Brain microvascular endothelial cell (primary cell): ENCODE data around the gene TEDC1.

Source experiments
- DNase-seq: peaks from one replicate; pipeline ENCODE4 v3.0.0-alpha.2; 2020
- H3K27ac ChIP-seq: fragments of 250-450 bp; sonication (Bioruptor Pico); 2 replicates; pipeline ENCODE4 v1.5.1; 2020; ENCODE audit warnings: mild to moderate bottlenecking, moderate library complexity
- H3K27me3 ChIP-seq: fragments of 250-450 bp; sonication (Bioruptor Pico); replicated peaks from 2 replicates; pipeline ENCODE4 v1.5.1; 2020; ENCODE audit warnings: mild to moderate bottlenecking
- H3K36me3 ChIP-seq: fragments of 250-450 bp; sonication (Bioruptor Pico); replicated peaks from 2 replicates; pipeline ENCODE4 v1.5.1; 2020; ENCODE audit warnings: mild to moderate bottlenecking
- H3K4me3 ChIP-seq: 2 replicates; pipeline ENCODE4 v1.5.1; 2011; ENCODE audit warnings: low read depth, mild to moderate bottlenecking, control low read depth, low read length, moderate library complexity
- CTCF ChIP-seq: IDR thresholded peaks from 2 replicates; pipeline ENCODE4 v1.5.1; 2011; ENCODE audit warnings: low read depth, mild to moderate bottlenecking, moderate library complexity, low read length, control low read depth, inconsistent platforms; ENCODE audit errors: missing control alignments
- in situ Hi-C: cut with HindIII; loops from 2 replicates; pipeline ENCODE4 v1.10.0; 2017; ENCODE audit warnings: low sequenced_read_pairs, low pct_ligation_motif_present

The TEDC1 gene

DNA sequence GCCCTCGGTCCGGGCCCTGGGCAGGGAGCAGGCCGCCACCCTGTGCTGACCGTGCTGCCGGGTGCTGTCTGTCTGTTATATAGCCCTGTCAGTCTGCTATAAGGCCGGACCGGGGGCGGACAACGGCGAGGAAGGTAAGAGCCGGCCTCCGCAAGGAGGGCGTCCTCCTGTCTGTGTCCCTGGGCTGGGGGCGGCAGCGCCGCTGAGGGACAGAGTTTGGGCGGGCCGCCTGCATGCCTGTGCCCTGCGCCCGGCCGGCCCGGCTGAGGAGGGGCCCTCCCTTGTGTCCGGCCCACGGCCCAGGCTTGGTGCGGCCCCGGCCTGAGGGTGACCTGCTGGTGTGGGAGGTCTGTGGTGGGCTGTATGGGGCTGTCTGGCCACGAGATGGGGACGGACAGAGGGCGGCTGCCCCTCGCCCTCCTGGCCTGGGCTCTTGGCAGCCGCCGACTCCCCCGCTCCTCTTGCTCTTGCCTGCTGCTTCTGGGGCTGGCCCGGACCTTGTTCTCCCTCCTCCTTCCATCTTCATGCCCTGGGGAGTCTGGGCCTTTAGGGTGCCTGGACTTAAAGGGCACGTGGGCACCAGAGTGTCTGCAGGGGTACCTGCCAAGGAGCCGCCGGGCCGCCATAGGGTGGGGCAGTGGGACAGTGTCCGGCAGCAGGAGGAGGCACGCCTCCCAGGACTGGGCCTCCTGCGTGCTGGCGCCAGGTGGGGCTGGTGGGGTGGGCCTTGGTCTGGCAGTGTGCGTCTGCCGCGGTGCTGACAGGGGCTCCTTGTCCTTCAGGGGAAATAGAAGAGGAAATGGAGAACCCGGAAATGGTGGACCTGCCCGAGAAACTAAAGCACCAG lies 41.5 kb upstream of the TEDC1 start:
- H3K27me3 ChIP-seq, result no peaks in the 10 kb centered on the region
- no peak for DNase-seq
- no peak overlapping the region for H3K27ac ChIP-seq
- no peak for TF ChIP-seq CTCF
- peaks cover 36% of the 10 kb centered on the region for H3K36me3 ChIP-seq
- no peak overlapping the region for H3K4me3 ChIP-seq
- in situ Hi-C loops, result no loop called here

- no peaks in the 10 kb centered on the region for H3K27me3 ChIP-seq
- H3K36me3 ChIP-seq, result peaks cover 42% of the 10 kb centered on the region
- no peak for DNase-seq
- no peak for TF ChIP-seq CTCF
- in situ Hi-C loops, result no loop called here
- no peak overlapping the region for H3K4me3 ChIP-seq
- no peak overlapping the region for H3K27ac ChIP-seq
Measured at GRCh38 chr14:105450123-105450505, 40.9 kb upstream of the TEDC1 start.

DNA sequence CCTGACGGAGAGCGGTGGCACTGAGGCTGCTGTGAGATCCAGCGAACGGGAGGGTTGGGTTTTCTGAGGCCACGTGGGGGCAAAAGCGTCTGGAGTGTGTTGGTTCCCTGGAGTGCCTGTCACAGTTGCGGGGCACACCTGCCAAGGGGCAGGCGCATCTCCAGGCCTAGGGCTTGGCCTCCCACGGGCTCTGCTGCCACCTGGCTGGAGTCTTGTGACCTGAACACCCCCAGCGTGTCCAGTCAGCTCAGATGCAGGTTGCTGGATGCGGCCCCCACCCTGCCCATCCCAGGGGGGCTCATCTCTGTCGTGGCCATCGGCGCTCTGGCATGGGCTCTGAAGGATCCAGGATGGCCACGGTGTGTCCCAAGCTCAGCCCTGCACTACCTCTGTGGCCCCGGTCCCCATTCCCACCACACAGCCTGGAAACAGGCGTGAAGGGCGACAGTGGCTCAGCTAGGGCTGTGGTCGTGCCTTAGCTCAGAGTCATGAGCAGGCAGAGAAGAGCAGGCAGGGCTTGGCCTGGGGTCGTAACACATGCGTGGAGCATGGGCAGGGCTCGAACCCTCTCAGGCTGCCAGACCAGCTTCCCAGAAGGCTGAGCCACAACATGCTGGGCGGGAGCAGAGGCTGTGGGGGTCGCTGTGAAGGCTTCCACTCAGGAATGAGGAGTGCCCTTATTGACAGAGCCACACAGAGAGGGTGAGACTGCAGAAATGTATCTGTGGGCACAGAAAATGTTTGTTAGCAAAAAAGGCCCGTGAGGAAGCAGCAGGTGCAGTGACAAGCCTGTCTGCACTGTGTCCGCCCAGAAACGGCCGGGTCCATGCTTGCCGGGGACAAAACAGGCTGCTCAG lies 40.0 kb upstream of the TEDC1 start:
- H3K27me3 ChIP-seq, result no peaks in the 10 kb centered on the region
- DNase-seq, result no peak
- in situ Hi-C loops, result no loop called here
- H3K27ac ChIP-seq, result no peak overlapping the region
- H3K36me3 ChIP-seq, result peaks cover 51% of the 10 kb centered on the region
- H3K4me3 ChIP-seq, result no peak overlapping the region
- no peak for TF ChIP-seq CTCF

DNA sequence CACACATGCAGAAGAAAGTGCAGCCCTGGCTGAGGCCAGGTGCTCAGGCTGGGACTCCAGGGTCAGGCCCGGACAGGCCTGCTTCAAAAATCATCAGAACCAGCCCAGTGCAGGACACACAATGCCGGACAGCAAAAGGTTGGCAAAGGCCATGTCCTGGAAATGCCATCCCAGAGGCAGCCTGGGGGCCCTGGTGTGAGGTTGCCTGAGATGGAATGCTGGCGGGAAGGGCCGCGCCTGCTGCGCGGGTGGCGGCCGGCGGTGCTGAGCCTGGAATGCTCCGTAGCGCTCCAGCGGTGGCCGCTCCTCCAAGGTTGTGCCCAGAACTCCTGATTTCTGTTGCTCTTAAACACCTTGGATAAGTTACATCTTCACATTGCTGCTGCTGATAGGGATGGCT lies 38.1 kb upstream of the TEDC1 start:
- no peak for TF ChIP-seq CTCF
- Histone ChIP-seq H3K4me3 (no peak overlapping the region), H3K27me3 (no peaks in the 10 kb centered on the region), H3K36me3 (peaks cover 53% of the 10 kb centered on the region), H3K27ac (no peak overlapping the region)
- in situ Hi-C loops, result no loop called here
- no peak for DNase-seq

DNA sequence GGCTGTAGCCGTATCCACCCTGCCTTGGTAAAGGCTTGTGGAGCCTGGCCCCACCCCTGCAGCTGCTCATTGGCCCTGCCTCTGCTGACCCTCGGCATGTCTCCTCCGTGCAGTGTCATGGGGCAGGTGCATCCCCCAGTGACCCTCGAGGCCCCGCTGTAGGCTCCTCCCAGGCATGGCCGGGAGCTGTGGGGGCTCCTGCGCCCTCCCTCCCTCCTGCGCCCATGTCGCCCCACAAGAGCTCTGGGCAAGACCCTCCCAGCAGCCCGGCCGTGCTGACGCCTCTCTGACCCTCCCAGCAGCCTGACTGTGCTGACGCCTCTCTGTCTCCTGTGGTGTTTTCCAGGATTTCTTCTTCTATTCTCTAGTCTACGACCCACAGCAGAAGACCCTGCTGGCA lies 37.2 kb upstream of the TEDC1 start:
- TF ChIP-seq CTCF, result no peak
- no peak overlapping the region for H3K4me3 ChIP-seq
- no peak for DNase-seq
- in situ Hi-C loops, result no loop called here
- no peak overlapping the region for H3K27ac ChIP-seq
- H3K36me3 ChIP-seq, result peaks cover 57% of the 10 kb centered on the region
- H3K27me3 ChIP-seq, result no peaks in the 10 kb centered on the region
